IMR-90 (cell line): Measurements from ENCODE around the gene OR6S1. TPM values are rescaled to one million over a fixed set of nuclear protein-coding genes. Genes with fewer than 3 reads are reported as not detected.

Source experiments
- ATAC-seq: fragments of 200-7000 bp; cut with Tn5 transposase; 2 replicates; pipeline ENCODE4 v1.9.1; 2020; ENCODE audit warnings: low read depth, mild to moderate bottlenecking, moderate library complexity
- BruUV-seq: library from RNA; stranded (reverse); fragments of 400-500 nt; replicated peaks from 2 replicates; lab custom pipeline; 2021; lab: Mats Ljungman, UMichigan
- CTCF ChIA-PET: fragments of 300-600 bp; formaldehyde crosslinking; extraction: SDS; loops from one replicate; lab custom pipeline; 2021; ENCODE audit warnings: antibody characterized with exemption; lab: Yijun Ruan, JAX
- POLR2A ChIA-PET: fragments of 300-600 bp; sonication (Branson Sonifier 250); formaldehyde crosslinking; loops from one replicate; lab custom pipeline; 2022; ENCODE audit warnings: antibody characterized with exemption; ENCODE audit not compliant: unreplicated experiment; lab: Charles Lee
- DNase-seq: peaks from one replicate; pipeline ENCODE4 v3.0.0; 2013
- H2AFZ ChIP-seq: replicated peaks from 2 replicates; pipeline ENCODE3; 2013; ENCODE audit warnings: low read length, mild to moderate bottlenecking; ENCODE audit not compliant: poor library complexity
- H2AK5ac ChIP-seq: 2 replicates; pipeline ENCODE4 v1.6.1; 2013; ENCODE audit warnings: low read depth, low read length, inconsistent platforms
- H2AK9ac ChIP-seq: replicated peaks from 2 replicates; pipeline ENCODE3; 2013; ENCODE audit warnings: mild to moderate bottlenecking, low read depth, low read length, moderate library complexity; ENCODE audit not compliant: poor library complexity
- H2BK120ac ChIP-seq: 2 replicates; pipeline ENCODE4 v1.6.1; 2013; ENCODE audit warnings: low read depth, low read length, inconsistent platforms
- H2BK15ac ChIP-seq: 3 replicates; pipeline ENCODE4 v1.6.1; 2013; ENCODE audit warnings: low read depth, low read length, inconsistent platforms
- H2BK20ac ChIP-seq: 2 replicates; pipeline ENCODE4 v1.6.1; 2013; ENCODE audit warnings: low read depth, mild to moderate bottlenecking, inconsistent platforms, low read length, moderate library complexity
- H2BK5ac ChIP-seq: 2 replicates; pipeline ENCODE4 v1.6.1; 2013; ENCODE audit warnings: mild to moderate bottlenecking, low read depth, low read length, inconsistent platforms; ENCODE audit not compliant: poor library complexity, severe bottlenecking
- H3K14ac ChIP-seq: replicated peaks from 2 replicates; pipeline ENCODE4 v1.6.1; 2013; ENCODE audit warnings: low read depth, low read length, inconsistent platforms
- H3K18ac ChIP-seq: 2 replicates; pipeline ENCODE4 v1.6.1; 2013; ENCODE audit warnings: low read depth, low read length, control low read depth
- H3K23ac ChIP-seq: 2 replicates; pipeline ENCODE4 v1.6.1; 2013; ENCODE audit warnings: low read depth, low read length, inconsistent platforms
- H3K27ac ChIP-seq: 2 replicates; pipeline ENCODE4 v1.5.1; 2013; ENCODE audit warnings: mild to moderate bottlenecking, control low read depth, low read length; ENCODE audit not compliant: insufficient read depth
- H3K27me3 ChIP-seq: 2 replicates; pipeline ENCODE4 v1.6.1; 2013; ENCODE audit warnings: low read length; ENCODE audit not compliant: control insufficient read depth, insufficient read depth
- H3K36me3 ChIP-seq: 2 replicates; pipeline ENCODE4 v1.6.1; 2013; ENCODE audit warnings: low read length, mixed read lengths; ENCODE audit not compliant: control insufficient read depth, insufficient read depth
- H3K4ac ChIP-seq: 2 replicates; pipeline ENCODE4 v1.6.1; 2013; ENCODE audit warnings: low read depth, low read length, inconsistent platforms
- H3K4me1 ChIP-seq: 2 replicates; pipeline ENCODE4 v1.6.1; 2013; ENCODE audit warnings: low read length, mixed read lengths; ENCODE audit not compliant: control insufficient read depth, insufficient read depth
- H3K4me2 ChIP-seq: 2 replicates; pipeline ENCODE4 v1.6.1; 2013; ENCODE audit warnings: low read depth, mild to moderate bottlenecking, control low read depth, low read length, moderate library complexity
- H3K4me3 ChIP-seq: 2 replicates; pipeline ENCODE4 v1.5.1; 2013; ENCODE audit warnings: low read depth, mild to moderate bottlenecking, control low read depth, low read length, moderate library complexity; ENCODE audit not compliant: insufficient read depth
- H3K56ac ChIP-seq: 2 replicates; pipeline ENCODE4 v1.6.1; 2013; ENCODE audit warnings: low read length, inconsistent platforms; ENCODE audit not compliant: insufficient read depth; ENCODE audit errors: extremely low read depth
- H3K79me1 ChIP-seq, 2 experiments: 2 replicates each; pipeline ENCODE4 v1.6.1; 2013; ENCODE audit warnings: low read length in 2 of 2, inconsistent platforms in 1 of 2, low read depth in 1 of 2
- H3K9ac ChIP-seq: 2 replicates; pipeline ENCODE4 v1.6.1; 2013; ENCODE audit warnings: low read depth, low read length, control low read depth
- H3K9me1 ChIP-seq: 2 replicates; pipeline ENCODE4 v1.6.1; 2013; ENCODE audit warnings: low read length, inconsistent platforms; ENCODE audit not compliant: insufficient read depth
- H3K9me3 ChIP-seq: 2 replicates; pipeline ENCODE4 v1.6.1; 2013; ENCODE audit warnings: low read length; ENCODE audit not compliant: control insufficient read depth, insufficient read depth
- H4K20me1 ChIP-seq: 2 replicates; pipeline ENCODE4 v1.6.1; 2013; ENCODE audit warnings: low read length, inconsistent platforms; ENCODE audit not compliant: insufficient read depth
- H4K5ac ChIP-seq: 2 replicates; pipeline ENCODE4 v1.6.1; 2013; ENCODE audit warnings: mild to moderate bottlenecking, low read depth, low read length, control low read depth
- H4K8ac ChIP-seq, 2 experiments: 2 replicates each; pipeline ENCODE4 v1.6.1; 2013; ENCODE audit warnings: low read depth in 2 of 2, low read length in 2 of 2, control low read depth in 1 of 2, inconsistent platforms in 1 of 2
- H4K91ac ChIP-seq: 2 replicates; pipeline ENCODE4 v1.6.1; 2013; ENCODE audit warnings: low read depth, low read length, inconsistent platforms; ENCODE audit not compliant: insufficient read depth
- CEBPB ChIP-seq: IDR thresholded peaks from 2 replicates; pipeline ENCODE4 v1.6.1; 2012; ENCODE audit warnings: low read depth, low read length, improper control_type of control experiment
- CHD1 ChIP-seq: IDR thresholded peaks from 2 replicates; pipeline ENCODE4 v1.6.1; 2012; ENCODE audit warnings: low read depth, low read length, improper control_type of control experiment
- CTCF ChIP-seq: conservative IDR thresholded peaks from 2 replicates; pipeline ENCODE4 v1.5.1; 2012; ENCODE audit warnings: mild to moderate bottlenecking, low read depth, low read length, improper control_type of control experiment
- MAZ ChIP-seq: IDR thresholded peaks from 2 replicates; pipeline ENCODE4 v1.6.1; 2012; ENCODE audit warnings: low read depth, mild to moderate bottlenecking, low read length, improper control_type of control experiment, moderate library complexity, borderline replicate concordance
- NFE2L2 ChIP-seq: fragments of 150-350 bp; IDR thresholded peaks from 2 replicates; pipeline ENCODE4 v1.6.1; 2016; ENCODE audit warnings: low read depth, mild to moderate bottlenecking, low read length
- POLR2A ChIP-seq: IDR thresholded peaks from 2 replicates; pipeline ENCODE4 v1.6.1; 2012; ENCODE audit warnings: mild to moderate bottlenecking, low read depth, low read length
- RAD21 ChIP-seq: IDR thresholded peaks from 2 replicates; pipeline ENCODE4 v1.6.1; 2012; ENCODE audit warnings: low read length, improper control_type of control experiment
- RCOR1 ChIP-seq: IDR thresholded peaks from 2 replicates; pipeline ENCODE4 v1.6.1; 2012; ENCODE audit warnings: mild to moderate bottlenecking, low read length, improper control_type of control experiment; ENCODE audit not compliant: insufficient replicate concordance
- RFX5 ChIP-seq: IDR thresholded peaks from 2 replicates; pipeline ENCODE4 v1.8.0; 2012; ENCODE audit warnings: low read depth, mild to moderate bottlenecking, low read length, moderate library complexity
- WGBS, 2 experiments: methylation state at CpG; one replicate each; pipeline versions ENCODE4 v1.1.5 to v1.1.7; 2013; ENCODE audit warnings: missing lambda C conversion rate in 2 of 2; ENCODE audit not compliant: insufficient read length in 1 of 2; ENCODE audit errors: extremely low coverage in 2 of 2; 5-methylcytosine and 5-hydroxymethylcytosine counted together
- dilution Hi-C: fragments of 300-500 bp; cut with HindIII; formaldehyde crosslinking; loops from one replicate; pipeline ENCODE4 v1.14.3; 2018; ENCODE audit warnings: low sequenced_read_pairs; ENCODE audit not compliant: unreplicated experiment
- in situ Hi-C: fragments of 300-500 bp; cut with MboI; formaldehyde crosslinking; loops from 3 replicates; pipeline ENCODE4 v1.14.3; 2019; ENCODE audit warnings: low sequenced_read_pairs, inconsistent platforms, mixed read lengths
- intact Hi-C: fragments of 100-400 bp; cut with micrococcal nuclease; formaldehyde crosslinking; loops from 2 replicates; pipeline ENCODE4 v1.10.0; 2022
- polyA plus RNA-seq, 3 experiments: library from polyadenylated mRNA; depleted of rRNA; stranded (reverse); fragments of >200 nt; gene quantifications; 2 replicates each; pipeline ENCODE4 v1.2.3, GENCODE V29; 2012; ENCODE audit warnings: low replicate concordance in 1 of 3
- total RNA-seq: library from RNA; depleted of rRNA; stranded (reverse); fragments of >200 nt; gene quantifications from 2 replicates; pipeline ENCODE4 v1.2.3, GENCODE V29; 2012

The OR6S1 gene
- total and polyA plus RNA-seq, 2 of the 4 experiments (the other 2 are of a cell fraction): not detected

GRCh38 chr14:20682435-20683124 lies 41.1 kb upstream of the OR6S1 start:
- H3K9ac ChIP-seq: peak overlapping the region; percentile 90
- peak overlapping the region; percentile 90 for H3K4ac ChIP-seq
- in situ Hi-C loops (loop anchor here (5.0 to 10.0 kb wide), 3 partner anchors 50 to 358 kb away; partner anchors contain the start of gene TEP1), intact Hi-C loops (loop anchor here (1.0 to 5.0 kb wide), 6 partner anchors 69 to 420 kb away; partner anchors contain the start of genes PARP2, PIP4P1, TEP1 and TMEM253), dilution Hi-C loops (no loop called here)
- H2BK120ac ChIP-seq: peak overlapping the region; percentile 48; the same call in 1 of the 2 replicates
- BruUV-seq: TSS peak; percentile 66
- peak overlapping the region; percentile 78 for H3K56ac ChIP-seq
- H4K5ac ChIP-seq: peak overlapping the region; percentile 88
- H4K91ac ChIP-seq: peak overlapping the region; percentile 65
- H3K18ac ChIP-seq: peak overlapping the region; percentile 63
- peak overlapping the region; percentile 39; the same call in 1 of the 2 replicates for H2AK5ac ChIP-seq
- H3K4me3 ChIP-seq: peak overlapping the region; percentile 65
- H2BK15ac ChIP-seq: no peak overlapping the region; the same call in 2 of the 3 replicates
- H3K27ac ChIP-seq: peak overlapping the region; percentile 90
- H3K36me3 ChIP-seq: no peaks in the 10 kb centered on the region
- H3K23ac ChIP-seq: peak overlapping the region; percentile 40
- peak overlapping the region; percentile 89 for H2BK5ac ChIP-seq
- peak overlapping the region; percentile 74 for H3K14ac ChIP-seq
- peaks cover 6% of the 10 kb centered on the region for H4K20me1 ChIP-seq
- H2BK20ac ChIP-seq: no peak overlapping the region
- H4K8ac ChIP-seq: peak overlapping the region; percentile 50 to 93
- no peaks in the 10 kb centered on the region for H3K27me3 ChIP-seq
- ChIA-PET POLR2A (interaction anchor here (1.6 kb wide), 1 partner anchor 221 kb away, joined by 4 read pairs; the partner anchor contains the start of gene PIP4P1), CTCF (interaction anchor here (1.4 to 2.0 kb wide), 3 partner anchors 8 to 289 kb away, joined by 4 to 7 read pairs (median 4); no protein-coding TSS in a partner anchor)
- H2AFZ ChIP-seq: peak overlapping the region; percentile 98
- H3K4me2 ChIP-seq: peak overlapping the region; percentile 85
- H3K79me1 ChIP-seq: 0 out of 4 replicates have a peak, but pooled peaks cover 3% of the 10 kb centered on the region in 2 experiments
- WGBS, 2 experiments: no CpG with 5 or more reads among the region's 40 CpGs
- no peaks in the 10 kb centered on the region for H3K4me1 ChIP-seq
- H3K9me1 ChIP-seq: peaks cover 4% of the 10 kb centered on the region; the same call in 1 of the 2 replicates
- DNase-seq (peak; percentile 92), ATAC-seq (peak; percentile 67)
- H3K9me3 ChIP-seq: no peaks in the 10 kb centered on the region
- peak overlapping the region; percentile 70 for H2AK9ac ChIP-seq
- TF ChIP-seq NFE2L2: no peak
- TF ChIP-seq RAD21: no peak
- TF ChIP-seq POLR2A: peak; percentile 92
- TF ChIP-seq RFX5: no peak
- TF ChIP-seq CHD1: no peak
- TF ChIP-seq CEBPB: peak; percentile 67
- no peak for TF ChIP-seq RCOR1
- TF ChIP-seq CTCF: no peak
- peak; percentile 54; the same call in 1 of the 2 replicates for TF ChIP-seq MAZ
